GM23338 (cell line): ENCODE data around the gene CCDC187.

Experiments used
- CREB1 ChIP-seq: fragments of 250-450 bp; sonication (Bioruptor Pico); IDR thresholded peaks from 2 replicates; pipeline ENCODE4 v1.5.0; 2020; ENCODE audit warnings: low read depth, mild to moderate bottlenecking, moderate library complexity
- CTCF ChIP-seq, 2 experiments: fragments of 200-600 bp in 1 of 2; sonication (generic) in 1 of 2; conservative IDR thresholded peaks; 2 replicates each; pipeline versions ENCODE4 v1.5.1 to v1.6.1; 2016 to 2017; ENCODE audit warnings: antibody characterized with exemption in 2 of 2, low read depth in 2 of 2, mild to moderate bottlenecking in 2 of 2, moderate library complexity in 1 of 2
- EZH2 ChIP-seq: fragments of 200-600 bp; sonication (generic); IDR thresholded peaks from one replicate; pipeline ENCODE4 v1.8.0; 2017; ENCODE audit warnings: antibody characterized with exemption, mild to moderate bottlenecking, low read depth; ENCODE audit not compliant: unreplicated experiment
- EZH2phosphoT487 ChIP-seq: fragments of 200-600 bp; sonication (generic); IDR thresholded peaks from one replicate; pipeline ENCODE4 v1.8.1; 2018; ENCODE audit warnings: antibody characterized with exemption; ENCODE audit not compliant: unreplicated experiment
- JUNB ChIP-seq: IDR thresholded peaks from one replicate; pipeline ENCODE4 v1.6.1; 2016; ENCODE audit warnings: antibody characterized with exemption; ENCODE audit not compliant: unreplicated experiment
- POLR2AphosphoS5 ChIP-seq: IDR thresholded peaks from 2 replicates; pipeline ENCODE4 v1.6.1; 2016; ENCODE audit warnings: antibody characterized with exemption, low read depth
- REST ChIP-seq: IDR thresholded peaks from one replicate; pipeline ENCODE4 v1.6.1; 2018; ENCODE audit warnings: antibody characterized with exemption; ENCODE audit not compliant: unreplicated experiment
- ZNF114 ChIP-seq: fragments of 250-450 bp; sonication (Bioruptor Pico); IDR thresholded peaks from 2 replicates; pipeline ENCODE4 v1.5.0; 2020; ENCODE audit warnings: mild to moderate bottlenecking, moderate library complexity
- ZNF331 ChIP-seq: fragments of 250-450 bp; sonication (Bioruptor Pico); IDR thresholded peaks from 2 replicates; pipeline ENCODE4 v1.5.0; 2020; ENCODE audit warnings: low read depth, mild to moderate bottlenecking, moderate library complexity

- TF ChIP-seq REST (no peak), JUNB (no peak), CTCF (conservative IDR thresholded peaks at IDR 0.05; ENCODE audit: low read depth in 2 of 2) (no peak), EZH2phosphoT487 (no peak), POLR2AphosphoS5 (no peak), EZH2 (no peak), CREB1 (no peak), ZNF114 (CRISPR knock-in tag) (no peak), ZNF331 (CRISPR knock-in tag) (no peak)
Observed at GRCh38 chr9:136242248-136242647, 61.6 kb downstream of the CCDC187 start.
